Measurements from ENCODE around the gene LRRC72. TPM values are rescaled to one million over a fixed set of nuclear protein-coding genes. Genes with fewer than 3 reads are reported as not detected.

Gene LRRC72
- total and polyA plus RNA-seq, 9 of the 15 experiments (the other 6 are each of a cell fraction or from before 2014, with no cell fraction given), result 0.10 TPM; not detected in 8

GRCh38 chr7:16492513-16493062 is 34.0 kb upstream of the LRRC72 start (continued):
- TF ChIP-seq ZNF146 (CRISPR knock-in tag; IDR thresholded peaks at IDR 0.05; ENCODE audit: unreplicated experiment) (no peak), ARHGAP35 (IDR thresholded peaks at IDR 0.05; ENCODE audit: partially characterized antibody) (no peak), ATF3 (IDR thresholded peaks at IDR 0.05) (peak; percentile 77), ATF3 (CRISPR knock-in tag; conservative IDR thresholded peaks at IDR 0.05) (no peak), ZSCAN32 (CRISPR knock-in tag; IDR thresholded peaks at IDR 0.05) (no peak), HMBOX1 (IDR thresholded peaks at IDR 0.05) (peak; percentile 78), RFX5 (IDR thresholded peaks at IDR 0.05; ENCODE audit: low read depth, low read length) (no peak), ZNF175 (CRISPR knock-in tag; IDR thresholded peaks at IDR 0.05; ENCODE audit: low read depth) (peak; percentile 97), ZNF217 (CRISPR knock-in tag; IDR thresholded peaks at IDR 0.05) (no peak), MECOM (CRISPR knock-in tag; IDR thresholded peaks at IDR 0.05) (peak; percentile 84), XRCC5 (IDR thresholded peaks at IDR 0.05; ENCODE audit: low read depth, low read length) (no peak), ZNF232 (CRISPR knock-in tag; IDR thresholded peaks at IDR 0.05) (no peak), NR0B1 (IDR thresholded peaks at IDR 0.05; ENCODE audit: partially characterized antibody) (no peak), E2F6 (IDR thresholded peaks at IDR 0.05; ENCODE audit: borderline replicate concordance in 1 of 2, extremely low read depth in 1 of 2, insufficient read depth in 1 of 2, insufficient read length in 1 of 2, low read depth in 1 of 2, low read length in 1 of 2, poor library complexity in 1 of 2, severe bottlenecking in 1 of 2) (no peak), U2AF2 (optimal IDR thresholded peaks at IDR 0.05; ENCODE audit: low read depth, low read length) (no peak), SMARCB1 (IDR thresholded peaks at IDR 0.05; ENCODE audit: insufficient read length, low read depth) (no peak), SMAD4 (CRISPR knock-in tag; conservative IDR thresholded peaks at IDR 0.05) (peak; percentile 69), ZBTB26 (CRISPR knock-in tag; IDR thresholded peaks at IDR 0.05) (no peak), CBX8 (IDR thresholded peaks at IDR 0.05; ENCODE audit: borderline replicate concordance, extremely low read depth, low read depth, low read length, poor library complexity, severe bottlenecking) (no peak), ZSCAN29 (IDR thresholded peaks at IDR 0.05) (no peak), CCNT2 (IDR thresholded peaks at IDR 0.05; ENCODE audit: borderline replicate concordance, extremely low read depth, insufficient read length, low read depth, low read length) (no peak), PURB (CRISPR knock-in tag; IDR thresholded peaks at IDR 0.05; ENCODE audit: low read depth) (no peak), FOXJ3 (CRISPR knock-in tag; IDR thresholded peaks at IDR 0.05) (no peak), SLC30A9 (CRISPR knock-in tag; IDR thresholded peaks at IDR 0.05) (no peak)
